Measurements from ENCODE around the gene TMEM161B.
A peak's percentile ranks its signal among the peaks of the same experiment; 100 is the strongest.
"Not testable (repeated sequence)": the region's sequence is repeated elsewhere in the genome, so short reads cannot be mapped to it uniquely, and the experiment has no call there.

Gene TMEM161B

DNA sequence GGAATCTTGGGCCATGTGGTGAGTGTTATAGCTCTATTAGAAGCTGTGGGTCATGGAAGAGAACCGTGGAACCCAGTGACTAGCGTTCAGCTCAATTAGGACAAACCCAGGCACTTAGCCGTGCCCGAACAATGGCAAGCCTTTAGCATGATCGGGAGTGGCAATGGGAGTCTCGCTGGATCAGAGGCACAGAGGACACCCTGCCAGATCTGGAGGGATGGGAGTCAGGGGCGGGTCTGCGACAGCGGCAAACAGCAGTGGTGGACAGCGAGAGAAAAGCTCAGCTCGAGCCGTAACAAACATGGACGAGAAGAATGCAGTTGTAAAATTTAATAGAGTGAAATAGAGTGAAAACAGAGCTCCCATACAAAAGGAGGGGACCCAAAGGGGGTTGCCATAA is 91.2 kb downstream of the TMEM161B start:
- DNase-seq, result not testable (repeated sequence)

DNA sequence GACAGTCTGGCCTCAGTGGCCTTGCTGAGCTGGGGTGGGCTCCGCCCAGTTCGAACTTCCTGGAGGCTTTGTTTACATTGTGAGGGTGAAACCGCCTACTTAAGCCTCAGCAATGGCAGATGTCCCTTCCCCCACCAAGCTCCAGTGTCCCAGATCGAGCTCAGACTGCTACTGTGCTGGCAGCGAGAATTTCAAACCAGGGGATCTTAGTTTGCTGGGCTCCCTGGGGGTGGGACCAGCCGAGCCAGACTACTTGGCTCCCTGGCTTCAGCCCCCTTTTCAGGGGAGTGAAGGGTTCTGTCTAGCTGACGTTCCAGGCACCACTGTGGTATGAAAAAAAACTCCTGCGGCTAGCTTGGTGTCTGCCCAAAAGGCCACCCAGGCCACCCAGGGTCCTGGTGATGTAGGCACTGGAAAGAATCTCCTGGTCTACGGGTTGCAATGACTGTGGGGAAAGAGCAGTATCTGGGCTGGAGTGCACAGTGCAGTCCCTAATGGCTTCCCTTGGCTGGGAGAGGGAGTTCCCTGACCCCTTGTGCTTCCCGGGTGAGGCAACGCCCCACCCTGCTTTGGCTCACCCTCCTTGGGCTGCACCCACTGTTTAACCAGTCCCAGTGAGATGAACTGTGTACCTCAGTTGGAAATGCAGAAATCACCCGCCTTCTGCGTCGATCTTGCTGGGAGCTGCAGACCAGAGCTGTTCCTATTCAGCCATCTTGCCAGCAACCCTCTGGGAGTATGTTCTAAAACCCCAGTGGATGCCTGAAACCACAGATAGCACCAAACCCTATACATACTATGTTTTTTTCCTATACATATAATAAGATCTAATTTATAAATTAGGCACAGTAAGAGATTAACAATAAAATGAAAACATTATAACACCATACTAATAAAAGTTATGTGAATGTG is 95.5 kb downstream of the TMEM161B start:
- DNase-seq, result no peak

DNA sequence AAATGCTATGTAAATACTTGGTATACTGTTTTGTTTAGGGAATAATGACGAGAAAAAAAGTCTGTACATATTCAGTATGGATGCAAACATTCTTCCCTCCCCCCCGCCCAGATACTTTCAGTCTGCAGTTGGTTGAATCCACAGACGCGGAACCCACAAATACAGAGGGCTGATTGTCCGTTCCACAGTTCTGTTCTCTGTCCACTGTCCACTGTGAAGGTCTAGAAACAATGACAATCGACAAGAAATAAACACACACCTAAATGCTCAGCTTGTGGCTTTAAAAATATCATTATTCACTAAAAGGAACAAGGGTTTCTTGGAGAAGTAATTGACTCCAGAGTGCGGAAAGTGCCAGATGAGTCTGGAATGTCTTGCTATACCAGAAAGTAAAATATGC is 109.1 kb downstream of the TMEM161B start:
- no peak for DNase-seq

DNA sequence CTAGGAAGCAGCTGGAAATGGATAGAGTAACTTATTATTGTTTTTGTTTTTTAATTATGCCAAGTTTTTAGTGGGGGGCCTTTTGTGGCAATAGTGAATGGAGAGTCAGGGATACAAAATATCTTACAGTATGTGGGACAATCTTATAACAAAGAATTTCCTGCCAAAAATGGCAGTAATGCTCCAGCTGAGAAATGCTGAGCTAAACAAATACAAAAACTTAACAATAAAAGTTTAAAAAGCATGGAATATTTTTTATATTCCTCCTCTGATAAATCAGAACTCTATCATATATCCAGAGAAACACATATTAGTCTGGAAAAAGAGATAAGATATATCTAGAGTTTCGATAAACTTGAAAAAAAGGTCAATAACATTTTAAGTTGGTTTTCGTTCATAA is 110.6 kb downstream of the TMEM161B start:
- DNase-seq, result no peak

DNA sequence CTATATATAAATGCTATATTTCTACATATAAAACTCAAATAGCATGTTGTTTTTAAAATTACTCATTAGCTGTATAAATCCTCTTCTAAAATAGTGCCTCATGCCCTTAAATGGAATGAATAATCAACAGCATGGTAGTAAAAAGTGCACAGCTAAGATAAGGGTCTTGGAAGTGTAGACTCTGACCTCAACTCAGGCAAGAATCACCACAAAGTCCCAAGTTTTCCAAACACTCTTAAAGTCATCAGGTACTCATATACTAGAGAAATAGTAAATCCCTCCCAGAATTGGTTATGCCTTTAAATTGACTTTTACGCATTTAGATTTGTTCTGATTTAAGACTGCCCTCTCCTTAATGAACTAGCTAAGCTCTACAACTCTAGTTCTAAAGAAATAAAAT is 113.8 kb downstream of the TMEM161B start:
- DNase-seq, result no peak

DNA sequence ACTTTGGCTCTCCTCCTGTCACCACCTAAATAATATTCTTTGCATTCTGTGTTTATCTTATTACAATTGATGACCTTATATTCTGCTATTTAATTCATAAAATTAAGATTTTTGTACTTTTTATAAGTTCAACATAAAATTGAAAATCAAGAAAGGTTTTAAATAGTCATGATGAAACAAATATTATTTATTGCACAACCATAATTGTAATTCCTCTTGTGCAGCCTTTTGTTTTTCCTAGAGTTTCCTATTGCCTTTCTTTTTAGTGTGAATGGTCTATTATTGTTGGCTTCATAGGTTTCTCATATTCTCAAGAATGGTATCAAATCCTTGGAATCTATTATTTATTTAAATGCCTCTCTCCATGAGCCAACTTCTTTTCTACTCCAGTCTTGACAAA is 117.9 kb downstream of the TMEM161B start:
- DNase-seq, result no peak

DNA sequence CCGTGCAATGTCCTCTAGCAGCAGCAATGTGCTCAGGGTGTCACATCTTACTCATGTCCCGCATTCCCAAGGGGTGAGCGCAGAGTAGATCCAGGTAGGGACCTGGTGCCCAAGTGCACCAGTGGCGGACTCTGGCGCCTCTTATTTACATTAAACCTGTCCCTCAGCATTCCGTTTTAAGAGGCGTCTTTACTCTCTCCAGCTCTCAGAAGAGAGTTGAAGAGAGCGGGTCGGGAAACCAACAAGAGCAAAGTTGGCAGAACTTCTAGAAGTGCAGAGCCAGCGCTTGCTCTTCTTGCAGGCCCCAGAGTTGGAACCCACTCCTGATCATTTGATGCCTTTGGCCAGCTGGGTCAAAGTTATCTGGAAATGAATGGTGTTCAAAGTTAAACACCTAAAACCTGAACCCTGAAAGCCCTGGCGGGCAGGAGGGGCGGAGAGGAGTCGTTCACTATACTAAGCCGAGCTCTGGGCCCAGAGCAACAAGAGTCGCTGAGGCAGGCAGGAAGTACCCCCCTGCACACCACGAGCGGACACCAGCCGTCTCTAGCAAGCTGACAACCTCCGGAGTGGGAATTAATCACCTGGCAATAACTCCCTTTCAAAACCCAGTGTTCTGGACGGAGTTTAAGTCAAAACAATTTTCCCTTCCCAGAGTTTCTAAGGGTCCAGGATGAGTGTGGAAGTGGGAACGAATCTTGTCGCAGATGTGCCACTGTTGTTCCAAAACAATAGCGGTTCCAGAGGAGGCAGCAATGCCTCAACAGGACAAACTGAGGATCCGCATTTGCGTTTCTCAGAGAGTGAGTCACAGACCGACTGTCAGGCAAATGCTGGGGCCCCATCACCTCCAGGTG is 122.8 kb downstream of the TMEM161B start:
- peak; percentile 8 for DNase-seq

DNA sequence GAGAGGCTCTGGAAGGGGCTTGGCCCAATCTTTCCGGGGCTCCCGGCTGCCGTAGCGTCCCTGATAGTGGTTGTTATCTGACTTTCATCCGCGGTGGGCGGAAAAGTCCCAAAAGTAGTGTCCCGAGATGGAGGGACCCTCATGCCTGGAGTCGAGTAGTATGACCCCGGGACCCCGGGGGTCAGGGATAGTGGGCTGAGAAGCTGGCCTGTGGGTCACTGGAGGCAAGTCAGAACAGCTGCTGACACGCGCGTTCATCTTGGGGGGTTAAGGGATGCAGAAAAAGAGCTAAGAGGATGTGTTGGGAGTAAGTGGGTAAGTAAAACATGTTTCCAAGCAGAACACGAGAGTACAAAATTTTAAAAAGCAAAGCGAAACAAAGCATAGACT is 123.4 kb downstream of the TMEM161B start:
- no peak for DNase-seq

Measured in stimulated activated CD4-positive, alpha-beta T cell treated with anti-CD3 and anti-CD28 coated beads, Interleukin-15, amount 100 ng/mL, for 24 hours (primary cell).